Measurements from ENCODE around the gene XRCC4.

DNA sequence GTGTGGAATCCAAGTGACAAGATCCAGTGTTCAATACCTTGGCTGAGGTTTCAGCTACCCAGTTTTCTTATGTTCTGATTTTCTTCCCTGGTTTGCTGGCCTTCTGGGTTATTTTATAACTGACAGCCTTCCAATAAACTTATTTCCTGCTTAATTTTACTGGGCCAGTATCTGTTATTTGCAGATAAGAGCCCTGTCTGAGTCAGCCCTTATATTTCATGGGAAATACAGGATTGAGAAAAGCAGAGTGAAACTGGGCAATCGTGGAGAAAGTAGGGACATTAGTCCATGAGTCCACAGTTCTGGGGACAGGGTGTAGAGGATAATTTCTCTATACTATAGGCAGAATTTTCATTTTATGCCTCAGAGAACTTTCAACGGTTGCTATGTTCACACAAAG lies 32.4 kb upstream of the XRCC4 start:
- TF ChIP-seq, protein P1, sequence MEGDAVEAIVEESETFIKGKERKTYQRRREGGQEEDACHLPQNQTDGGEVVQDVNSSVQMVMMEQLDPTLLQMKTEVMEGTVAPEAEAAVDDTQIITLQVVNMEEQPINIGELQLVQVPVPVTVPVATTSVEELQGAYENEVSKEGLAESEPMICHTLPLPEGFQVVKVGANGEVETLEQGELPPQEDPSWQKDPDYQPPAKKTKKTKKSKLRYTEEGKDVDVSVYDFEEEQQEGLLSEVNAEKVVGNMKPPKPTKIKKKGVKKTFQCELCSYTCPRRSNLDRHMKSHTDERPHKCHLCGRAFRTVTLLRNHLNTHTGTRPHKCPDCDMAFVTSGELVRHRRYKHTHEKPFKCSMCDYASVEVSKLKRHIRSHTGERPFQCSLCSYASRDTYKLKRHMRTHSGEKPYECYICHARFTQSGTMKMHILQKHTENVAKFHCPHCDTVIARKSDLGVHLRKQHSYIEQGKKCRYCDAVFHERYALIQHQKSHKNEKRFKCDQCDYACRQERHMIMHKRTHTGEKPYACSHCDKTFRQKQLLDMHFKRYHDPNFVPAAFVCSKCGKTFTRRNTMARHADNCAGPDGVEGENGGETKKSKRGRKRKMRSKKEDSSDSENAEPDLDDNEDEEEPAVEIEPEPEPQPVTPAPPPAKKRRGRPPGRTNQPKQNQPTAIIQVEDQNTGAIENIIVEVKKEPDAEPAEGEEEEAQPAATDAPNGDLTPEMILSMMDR (IDR thresholded peaks at IDR 0.05), result no peak
- no peak for TF ChIP-seq POLR2AphosphoS5 (IDR thresholded peaks at IDR 0.05)

All from breast epithelium (tissue), 3 donors.